Left forelimb (tissue), 1 donor: ENCODE data around the gene CFAP69.
"Not testable (repeated sequence)": the region's sequence is repeated elsewhere in the genome, so short reads cannot be mapped to it uniquely, and the experiment has no call there.

Source experiments
- DNase-seq: peaks from one replicate; pipeline ENCODE4 v3.0.0-alpha.2; 2018; ENCODE audit warnings: low spot score

The CFAP69 gene

DNA sequence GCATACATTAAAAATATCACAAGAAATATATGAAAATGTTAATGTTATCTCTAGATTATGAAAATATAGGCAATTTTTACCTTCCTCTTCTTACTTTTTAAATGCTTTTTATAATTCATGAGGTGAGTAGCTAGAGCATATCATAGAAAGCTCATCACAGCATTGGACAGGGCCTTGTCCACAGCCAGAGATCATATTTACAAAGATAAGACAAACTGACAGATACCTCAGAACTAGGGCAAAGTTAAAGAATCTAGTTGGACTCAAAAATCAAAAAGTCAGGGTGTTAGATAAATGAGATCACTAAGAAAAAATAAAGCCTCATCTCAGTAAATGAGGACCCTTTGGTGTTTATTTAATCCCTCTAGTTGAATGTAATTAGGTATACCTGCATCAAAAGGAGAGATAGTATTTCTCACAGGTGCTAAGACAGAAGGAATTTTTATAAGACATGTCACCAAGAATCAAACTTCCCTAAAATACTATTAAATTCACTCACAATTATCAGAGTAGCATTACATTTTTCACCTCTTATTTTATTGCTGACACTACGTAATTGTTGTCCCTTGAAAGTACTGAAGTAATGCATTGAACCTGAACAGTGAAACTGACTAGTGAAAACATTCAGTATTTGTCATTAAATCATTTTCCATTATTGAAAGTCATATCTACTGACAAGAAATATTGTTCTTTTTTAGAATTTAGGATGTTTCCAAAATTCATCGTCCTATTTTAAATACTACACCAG, 25.6 kb downstream of the CFAP69 start:
- no peak for DNase-seq

DNA sequence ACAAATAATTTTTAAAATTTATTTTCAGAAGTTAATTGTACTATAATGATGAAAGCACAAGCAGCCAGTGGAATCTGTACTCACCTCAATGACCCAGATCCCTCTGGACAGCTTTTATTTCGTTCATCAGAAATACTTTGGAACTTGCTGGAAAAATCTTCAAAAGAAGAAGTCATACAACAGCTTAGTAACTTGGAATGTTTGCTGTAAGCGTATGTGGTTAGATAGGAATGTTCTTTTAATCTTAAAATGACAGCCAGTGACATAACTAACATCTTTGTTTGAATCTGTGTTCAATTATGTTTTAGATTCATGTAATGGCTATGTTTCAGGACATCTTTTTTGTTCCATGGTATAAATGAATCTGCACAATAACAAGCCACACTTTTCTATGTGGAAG, 26.8 kb downstream of the CFAP69 start:
- no peak for DNase-seq

DNA sequence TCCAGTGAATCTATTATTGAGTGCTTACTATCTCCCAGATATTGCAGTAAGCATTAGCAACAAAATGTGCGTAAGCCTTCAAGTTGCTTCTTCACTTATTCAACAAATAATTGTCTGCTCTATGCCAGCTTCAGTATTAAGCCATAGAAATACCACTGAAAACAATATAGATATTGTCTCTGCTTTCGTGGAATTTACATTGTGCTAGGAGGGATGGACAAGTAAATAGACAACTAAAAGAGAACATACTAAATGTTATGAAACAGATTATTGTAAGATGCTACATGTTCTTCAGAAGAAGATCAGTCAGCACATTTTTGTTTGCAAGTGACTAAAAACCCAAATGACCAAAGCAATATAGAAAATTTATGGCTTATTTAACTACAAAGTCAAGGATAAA, 27.3 kb downstream of the CFAP69 start:
- DNase-seq, result no peak

DNA sequence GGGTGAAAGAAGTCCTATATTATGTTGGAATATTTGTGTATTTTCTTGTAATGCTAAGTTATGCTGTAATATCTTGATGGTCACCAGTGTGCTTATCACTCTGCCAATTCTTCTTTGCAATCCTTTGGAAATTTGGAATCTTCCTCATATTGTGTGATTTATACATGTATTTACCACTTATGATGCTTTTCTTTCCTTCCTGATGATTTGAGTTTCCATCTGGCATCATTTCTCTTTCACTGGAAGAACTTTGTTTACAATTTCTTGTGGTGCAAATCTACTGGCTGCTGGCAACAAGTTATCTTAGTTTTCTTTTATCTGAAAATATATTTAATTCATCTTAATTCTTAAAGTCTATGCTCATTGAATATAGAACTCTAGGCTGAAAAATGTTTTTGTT, 29.2 kb downstream of the CFAP69 start:
- no peak for DNase-seq

DNA sequence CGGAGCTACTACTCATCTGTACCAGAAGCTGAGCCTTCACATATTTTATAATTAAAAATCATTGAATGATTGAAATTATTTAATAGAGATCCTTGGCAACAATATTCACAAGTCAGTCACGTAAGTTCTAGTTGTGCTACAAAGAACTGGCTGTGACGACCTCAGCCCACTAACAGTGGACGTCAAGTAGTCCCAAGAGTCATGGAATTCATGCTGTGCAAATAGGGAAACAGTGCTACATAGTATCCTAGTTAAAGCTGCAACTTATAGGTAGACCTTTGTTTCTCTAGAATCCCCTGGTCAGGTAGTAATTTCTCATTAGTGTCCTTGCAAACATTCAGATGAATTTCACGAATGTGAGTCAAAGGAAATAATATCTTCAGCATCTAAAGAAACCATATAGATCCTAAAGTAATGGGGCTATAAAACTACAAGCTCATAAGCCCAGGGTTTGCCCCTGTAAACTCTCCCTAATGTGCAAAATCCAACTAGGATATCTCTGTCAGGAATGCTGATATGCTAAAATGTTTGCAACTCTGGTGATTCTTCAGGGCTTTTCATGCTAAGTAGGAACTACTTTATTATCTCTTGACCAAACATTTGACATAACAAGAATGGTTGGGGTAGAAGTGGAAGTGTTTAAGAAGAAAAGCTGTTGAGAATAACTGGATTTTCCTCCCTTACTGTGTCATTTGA, 31.2 kb downstream of the CFAP69 start:
- no peak for DNase-seq

DNA sequence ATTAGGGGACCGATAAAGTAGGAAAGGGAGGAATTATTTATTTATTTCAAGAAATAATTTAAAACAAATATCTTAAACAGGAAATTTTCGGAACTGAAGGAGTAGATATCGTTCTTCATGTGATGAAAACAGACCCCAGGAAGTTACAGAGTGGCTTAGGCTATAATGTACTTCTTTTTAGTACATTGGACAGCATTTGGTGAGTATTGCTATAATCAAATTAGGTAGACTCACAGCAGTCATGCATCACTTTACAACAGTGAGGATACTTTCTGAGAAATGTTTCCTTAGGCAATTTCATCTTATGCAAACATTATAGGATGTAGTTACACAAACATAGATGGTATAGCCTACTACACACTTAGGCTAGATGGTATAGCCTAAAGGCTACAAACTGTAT, 43.2 kb downstream of the CFAP69 start:
- DNase-seq, result no peak

DNA sequence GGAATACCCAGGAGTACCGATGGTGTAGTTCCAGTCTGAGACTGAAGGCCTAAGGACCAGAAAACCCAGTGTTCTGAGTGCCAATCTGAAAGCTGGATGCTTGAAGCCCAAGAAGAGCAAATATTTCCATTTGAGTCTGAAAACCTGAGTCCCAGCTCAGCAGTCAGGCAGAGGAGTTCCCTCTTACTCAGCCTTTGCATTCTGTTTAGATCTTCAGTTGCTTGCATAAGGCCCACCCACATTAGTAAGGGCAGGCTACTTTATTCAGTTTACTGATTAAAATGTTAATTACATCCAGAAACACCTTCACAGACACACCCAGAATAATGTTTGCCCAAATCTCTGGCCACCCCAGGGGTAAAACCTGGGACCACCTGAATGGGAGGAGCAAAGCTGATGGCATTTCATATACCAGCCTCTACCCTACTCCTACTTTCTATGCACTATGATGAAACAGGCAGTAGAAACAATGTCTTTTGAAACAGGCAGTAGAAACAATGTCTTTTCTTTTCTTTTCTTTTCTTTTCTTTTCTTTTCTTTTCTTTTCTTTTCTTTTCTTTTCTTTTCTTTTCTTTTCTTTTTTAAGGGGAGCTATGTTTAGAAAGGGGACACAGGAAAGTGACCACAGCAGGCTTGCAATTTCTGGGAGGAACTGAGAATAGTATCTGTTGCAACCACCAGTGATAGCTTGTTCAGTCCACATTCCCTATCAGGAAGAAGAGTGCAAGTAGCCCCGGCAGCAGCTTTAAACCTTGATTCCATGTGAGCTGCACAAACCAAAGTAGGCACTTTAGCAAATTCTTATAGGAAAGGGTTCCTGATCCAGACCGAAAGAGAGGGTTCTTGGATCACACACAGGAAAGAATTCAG, 45.5 kb downstream of the CFAP69 start:
- no peak for DNase-seq

DNA sequence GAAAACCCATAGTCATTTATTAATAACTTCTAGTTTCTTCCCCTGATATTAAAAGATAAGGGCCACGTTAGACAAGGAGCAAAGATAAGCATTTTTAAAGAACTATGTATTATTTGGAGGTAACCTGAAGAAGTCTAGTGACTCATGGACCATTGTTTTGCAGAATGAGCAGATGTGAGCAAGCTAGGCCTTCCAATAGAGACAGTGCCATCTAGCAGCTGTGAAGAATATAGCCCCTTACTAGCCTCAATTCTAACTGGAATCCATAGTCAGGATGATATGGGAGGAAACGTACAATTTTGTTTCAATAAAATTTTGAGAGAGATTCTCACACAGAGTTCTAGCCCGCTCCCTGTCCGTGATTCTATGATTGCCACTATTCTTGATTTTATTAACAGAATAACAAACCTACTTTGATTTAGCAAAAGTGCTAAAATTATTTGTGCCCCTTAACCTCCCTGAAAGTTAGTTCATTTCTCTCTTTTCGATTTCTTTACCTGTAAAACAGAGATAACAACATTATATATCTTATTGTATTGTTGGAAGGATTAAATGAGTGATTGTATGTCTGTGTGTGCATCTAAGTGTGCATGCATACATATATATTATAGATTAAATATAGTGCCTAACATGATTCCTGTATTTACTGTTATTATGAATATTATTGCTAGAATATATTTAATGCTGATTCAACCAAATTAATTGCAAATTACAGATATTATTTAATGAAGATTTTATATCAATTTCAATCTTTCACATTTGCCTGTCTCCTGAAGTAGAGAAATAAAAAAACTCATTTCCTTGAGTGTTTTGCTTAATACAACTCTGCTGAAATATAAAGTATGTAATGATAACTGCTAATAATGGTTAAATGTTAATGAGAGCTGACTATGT, 53.4 kb downstream of the CFAP69 start:
- DNase-seq, result no peak

DNA sequence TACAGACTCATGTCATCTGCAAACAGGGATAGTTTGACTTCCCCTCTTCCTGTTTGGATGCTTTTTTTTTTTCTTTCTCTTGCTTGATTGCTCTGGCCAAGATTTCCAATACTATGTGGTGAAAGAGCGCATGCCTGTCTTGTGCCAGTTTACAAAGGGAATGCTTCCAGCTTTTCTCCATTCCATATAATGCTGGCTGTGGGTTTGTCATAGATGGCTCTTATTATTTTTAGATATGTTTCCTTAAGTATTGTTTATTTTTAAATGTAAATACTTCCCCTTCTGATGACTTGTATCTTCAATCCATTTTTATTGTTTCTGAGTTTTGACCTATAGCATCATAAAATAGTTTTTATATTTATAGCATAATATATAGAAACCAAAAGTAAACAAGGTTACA, 58.3 kb downstream of the CFAP69 start:
- no peak for DNase-seq

DNA sequence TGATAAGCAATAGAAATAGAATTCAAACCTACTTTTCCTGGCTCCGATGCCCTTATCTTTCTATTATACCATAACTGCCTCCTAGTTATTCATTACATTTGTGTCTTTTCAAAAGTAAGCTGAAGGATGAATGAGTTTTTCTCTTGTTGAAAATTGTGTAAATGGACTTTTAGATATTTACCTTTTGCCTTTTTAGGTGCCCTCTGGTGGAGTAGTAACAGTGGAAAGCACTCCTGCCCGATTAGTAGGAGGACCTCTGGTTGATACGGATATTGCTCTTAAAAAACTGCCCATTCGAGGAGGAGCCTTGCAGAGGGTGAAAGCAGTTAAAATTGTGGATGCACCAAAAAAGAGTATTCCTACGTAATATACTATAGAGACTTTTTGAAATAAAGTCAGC, 64.9 kb downstream of the CFAP69 start:
- DNase-seq, result no peak

DNA sequence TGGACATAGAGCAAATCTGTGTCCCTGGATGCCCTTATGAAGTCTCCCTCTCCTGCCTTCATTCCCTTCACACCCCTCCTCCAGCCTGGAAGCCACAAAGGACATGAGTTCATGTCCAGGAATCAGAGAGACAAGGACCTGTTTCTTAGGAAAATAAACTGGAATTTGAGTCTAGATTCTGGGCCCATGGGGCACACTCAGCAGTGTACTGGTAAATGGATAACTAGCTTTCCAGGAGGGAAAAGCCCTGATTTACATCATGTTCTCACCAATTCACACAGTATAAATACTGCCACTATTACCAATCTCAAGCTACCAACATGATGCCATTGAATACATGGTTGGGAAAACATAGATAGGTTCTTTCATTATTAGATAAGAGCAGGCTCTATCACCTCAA, 66.2 kb downstream of the CFAP69 start:
- no peak for DNase-seq

DNA sequence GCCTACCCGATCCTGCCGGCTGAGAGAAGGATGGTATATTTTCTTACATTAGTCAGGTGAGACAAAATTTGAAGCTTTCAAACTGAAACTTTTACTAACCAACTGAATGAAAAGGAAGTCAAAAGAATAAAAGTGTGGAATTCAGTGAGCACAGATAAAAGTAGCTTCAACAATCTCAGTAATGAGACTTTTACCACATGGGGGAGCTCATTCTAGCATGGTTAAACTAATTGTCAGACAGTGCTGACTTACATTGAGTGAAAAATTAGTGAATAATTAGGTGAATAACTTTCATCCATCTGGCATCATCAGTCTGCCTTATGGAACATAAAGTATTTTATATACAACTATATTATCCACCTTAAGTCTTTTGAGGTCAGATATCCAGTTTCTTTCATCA, 67.8 kb downstream of the CFAP69 start:
- DNase-seq, result no peak

DNA sequence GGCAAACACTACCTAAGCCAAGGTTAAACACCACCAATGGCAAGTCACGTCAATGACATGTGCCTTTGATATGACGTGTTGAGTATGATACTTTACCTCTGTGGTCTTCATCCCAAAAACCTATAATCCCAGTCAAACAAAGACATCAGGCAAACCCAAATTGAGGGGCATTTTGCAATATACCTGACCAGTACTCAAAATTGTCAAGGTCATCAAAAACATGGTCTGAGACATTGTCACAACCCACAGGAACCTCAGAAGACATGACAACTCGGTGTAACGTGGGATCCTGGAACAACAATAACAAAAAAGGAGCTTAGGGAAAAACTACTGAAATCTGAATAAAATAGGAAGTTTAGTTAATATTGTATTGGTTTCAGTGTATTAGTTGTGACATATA, 68.9 kb downstream of the CFAP69 start:
- no peak for DNase-seq

DNA sequence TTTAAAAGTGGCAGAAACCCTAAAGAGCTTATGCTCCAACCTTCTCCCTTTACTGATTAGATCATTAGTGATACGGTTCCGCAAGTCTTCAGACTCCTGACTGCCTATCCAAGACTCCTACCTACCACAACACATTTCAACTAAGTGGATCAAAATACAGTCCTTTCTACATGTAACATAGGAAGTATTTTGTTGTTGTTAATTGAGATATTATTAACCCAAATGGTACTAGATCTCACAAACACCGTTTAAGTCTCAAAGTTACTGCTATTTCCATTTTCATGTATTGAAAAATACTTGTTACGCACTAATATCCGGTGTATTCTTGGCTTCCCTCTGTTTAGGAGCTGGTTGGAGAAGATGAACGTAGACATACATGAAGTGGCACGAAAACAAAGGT, 75.0 kb downstream of the CFAP69 start:
- DNase-seq, result no peak

DNA sequence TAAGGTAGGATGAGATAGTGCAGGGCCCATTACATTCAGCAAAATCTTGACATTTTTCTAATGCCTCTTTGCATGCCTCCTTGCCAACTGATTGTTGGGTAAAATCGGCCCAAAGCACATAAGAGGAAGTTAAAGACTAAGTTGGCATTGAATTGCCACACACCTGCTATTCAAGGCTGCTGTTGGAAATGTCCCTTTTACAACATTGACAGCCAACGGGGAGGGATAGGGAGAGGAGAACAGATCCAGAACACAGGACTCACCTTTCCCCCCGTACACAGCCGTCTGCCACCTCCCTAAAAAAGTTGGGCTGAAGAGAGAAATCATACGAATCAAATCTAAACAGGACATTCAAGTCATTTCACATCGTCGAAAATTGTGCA, 75.4 kb downstream of the CFAP69 start:
- DNase-seq, result no peak

DNA sequence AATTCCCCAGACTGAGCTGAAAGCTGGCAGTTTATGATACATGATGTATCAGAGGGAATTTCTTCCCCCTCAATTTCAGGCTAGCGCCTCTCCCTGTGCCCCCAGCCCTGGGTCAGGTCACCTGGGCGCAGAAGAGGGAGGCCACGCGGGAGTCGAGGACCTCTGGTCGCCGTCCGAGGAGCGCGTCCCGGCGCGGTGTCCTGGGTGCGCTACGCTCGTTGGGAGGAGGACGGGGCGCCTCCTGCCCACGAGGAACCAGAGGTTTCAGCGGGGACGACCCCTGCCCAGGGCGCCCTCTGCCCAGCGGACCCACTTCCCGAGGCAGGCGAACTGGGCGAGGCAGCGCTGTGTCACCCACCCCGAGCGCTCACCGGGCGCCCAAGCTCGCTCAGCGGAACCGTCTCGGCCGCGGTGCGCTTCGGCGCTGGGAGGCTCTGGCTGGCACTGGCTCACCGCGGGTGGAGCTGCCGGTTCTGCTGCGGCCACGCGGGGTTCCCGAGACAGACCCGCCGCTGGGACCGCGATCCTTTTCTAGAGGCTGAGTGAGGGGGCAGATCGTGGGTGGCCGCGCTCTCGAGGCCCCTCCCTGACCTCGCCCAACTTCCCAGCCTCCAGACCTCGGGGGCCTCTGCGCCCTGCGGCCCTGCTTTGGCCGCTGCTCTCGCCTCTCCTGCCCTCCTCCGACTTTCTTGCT, 76.0 kb downstream of the CFAP69 start, which contains the start of gene FAM237B:
FAM237B (minus strand) TSS at position 504 of the 694 bp plus-strand sequence. CDS start 1,556 bp downstream, outside the sequence.
- DNase-seq, result no peak

DNA sequence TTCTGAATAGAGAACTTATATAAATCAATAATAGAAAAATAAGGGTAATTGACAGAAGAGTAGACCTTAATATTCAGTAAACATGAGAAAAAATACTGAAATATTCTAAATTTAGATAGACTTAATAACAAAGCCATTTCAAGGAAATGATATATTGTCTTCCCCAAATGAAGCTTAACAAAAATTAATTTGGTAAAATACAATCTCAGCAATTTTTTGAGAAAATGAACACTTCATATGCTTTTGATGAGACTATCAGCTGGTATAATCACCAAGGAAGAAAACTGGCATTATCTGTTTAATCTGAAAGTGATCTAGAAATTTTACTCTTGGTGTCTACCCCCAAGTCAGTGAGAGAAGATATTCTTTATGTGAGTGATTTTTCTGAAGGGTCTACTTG, 77.9 kb downstream of the CFAP69 start:
- DNase-seq, result no peak

DNA sequence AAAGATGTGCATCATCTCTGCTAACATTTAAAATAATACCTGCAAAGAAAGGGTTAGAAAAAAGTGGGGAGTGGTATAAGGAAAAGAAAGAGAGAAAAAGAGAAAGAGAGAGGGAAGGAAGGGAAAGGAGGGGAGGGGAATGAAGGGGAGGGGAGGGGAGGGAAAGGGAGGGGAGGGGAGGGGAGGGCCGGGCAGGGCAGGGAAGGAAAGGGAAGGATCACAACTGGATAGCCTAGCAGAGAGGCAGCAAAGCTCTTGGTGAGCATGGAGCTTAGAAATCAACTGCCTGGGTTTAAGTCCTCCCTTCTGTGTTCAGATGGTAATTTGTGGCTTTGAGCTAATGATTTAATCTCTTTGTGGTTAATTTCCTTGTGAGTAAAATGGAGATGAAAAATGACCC, 81.5 kb downstream of the CFAP69 start:
- DNase-seq, result no peak

DNA sequence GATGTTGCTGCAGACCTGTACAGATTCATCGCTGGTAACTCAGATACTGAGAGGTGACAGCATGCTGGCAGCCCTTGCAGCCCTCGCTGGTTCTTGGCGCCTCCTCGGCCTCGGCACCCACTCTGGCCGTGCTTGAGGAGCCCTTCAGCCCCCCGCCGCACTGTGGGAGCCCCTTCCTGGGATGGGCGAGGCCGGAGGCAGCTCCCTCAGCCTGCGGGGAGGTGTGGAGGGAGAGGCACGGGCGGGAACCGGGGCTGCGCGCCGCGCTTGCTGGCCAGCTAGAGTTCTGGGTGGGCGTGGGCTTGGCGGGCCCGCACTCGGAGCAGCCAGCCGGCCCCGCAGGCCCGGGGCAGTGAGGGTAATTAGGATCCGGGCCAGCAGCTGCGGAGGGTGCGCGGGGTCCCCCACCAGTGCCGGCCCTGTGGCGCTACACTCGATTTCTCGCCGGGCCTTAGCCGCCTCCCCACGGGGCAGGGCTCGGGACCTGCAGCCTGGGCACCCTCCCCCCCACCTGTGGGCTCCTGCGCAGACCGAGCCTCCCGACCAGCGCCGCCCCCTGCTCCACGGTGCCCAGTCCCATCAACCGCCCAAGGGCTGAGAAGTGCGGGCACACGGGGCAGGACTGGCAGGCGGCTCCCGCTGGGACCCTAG, 89.3 kb downstream of the CFAP69 start:
- no peak for DNase-seq

DNA sequence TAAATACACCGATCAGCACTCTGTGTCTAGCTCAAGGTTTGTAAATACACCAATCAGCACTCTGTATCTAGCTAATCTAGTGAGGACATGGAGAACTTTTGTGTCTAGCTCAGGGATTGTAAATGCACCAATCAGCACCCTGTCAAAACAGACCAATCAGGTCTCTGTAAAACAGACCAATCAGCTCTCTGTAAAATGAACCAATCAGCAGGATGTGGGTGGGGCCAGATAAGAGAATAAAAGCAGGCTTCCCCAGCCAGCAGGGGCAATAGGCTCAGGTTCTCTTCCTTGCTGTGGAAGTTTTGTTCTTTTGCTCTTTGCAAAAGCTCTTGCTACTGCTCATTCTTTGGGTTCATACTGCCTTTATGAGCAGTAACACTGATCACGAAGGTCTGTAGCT, 90.0 kb downstream of the CFAP69 start:
- not testable (repeated sequence) for DNase-seq

DNA sequence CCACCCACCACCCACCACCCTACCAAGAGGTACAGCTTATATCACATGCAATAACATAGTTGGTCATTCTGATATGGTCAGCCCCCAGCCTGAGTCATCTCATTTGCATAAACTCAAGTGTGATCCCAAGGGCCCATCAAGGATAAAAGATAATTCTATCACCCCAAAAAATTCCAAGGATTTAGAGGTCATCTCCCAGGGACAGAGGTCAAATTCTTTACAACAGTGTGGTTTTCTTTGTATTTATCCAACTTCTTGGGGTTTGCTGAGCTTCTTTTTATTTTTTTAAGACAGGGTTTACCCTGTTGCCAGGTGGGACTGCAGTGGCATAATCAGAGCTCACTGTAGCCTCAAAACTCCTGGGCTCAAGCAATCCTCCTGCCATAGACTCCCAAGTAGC, 92.1 kb downstream of the CFAP69 start:
- no peak for DNase-seq
